GM13976 (cell line): Measurements from ENCODE around the gene RAB4A.

Experiments
- DNase-seq: peaks from one replicate; pipeline ENCODE4 v3.0.0; 2012; ENCODE audit warnings: low spot score
- in situ Hi-C: fragments of 300-500 bp; cut with MboI; formaldehyde crosslinking; loops from one replicate; pipeline ENCODE4 v1.12.0; 2022; ENCODE audit warnings: low sequenced_read_pairs, mixed read lengths, inconsistent platforms; ENCODE audit not compliant: unreplicated experiment
- TF ChIP-seq, protein P1 (sequence below): IDR thresholded peaks from 2 replicates; pipeline ENCODE4 v1.5.1; 2012; ENCODE audit warnings: borderline replicate concordance, mild to moderate bottlenecking; ENCODE audit not compliant: insufficient read depth; ENCODE audit errors: extremely low read depth, missing control alignments, control extremely low read depth

RAB4A gene

DNA sequence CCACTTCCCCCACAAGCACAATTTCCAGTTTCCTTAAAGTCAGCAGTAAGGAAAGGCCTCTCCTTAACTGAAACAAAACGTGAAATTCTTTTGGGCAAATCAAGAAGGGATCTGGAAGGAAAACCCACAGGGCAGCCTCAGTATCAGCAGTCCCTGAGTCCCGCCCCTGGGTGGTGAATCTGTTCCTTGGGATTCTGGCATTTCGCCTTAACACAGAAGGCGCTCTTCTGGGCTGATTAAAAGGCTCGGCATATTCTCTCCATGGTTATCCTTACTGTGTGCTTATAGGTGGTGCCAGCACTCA, 12.2 kb upstream of the RAB4A start:
- TF ChIP-seq, protein P1, sequence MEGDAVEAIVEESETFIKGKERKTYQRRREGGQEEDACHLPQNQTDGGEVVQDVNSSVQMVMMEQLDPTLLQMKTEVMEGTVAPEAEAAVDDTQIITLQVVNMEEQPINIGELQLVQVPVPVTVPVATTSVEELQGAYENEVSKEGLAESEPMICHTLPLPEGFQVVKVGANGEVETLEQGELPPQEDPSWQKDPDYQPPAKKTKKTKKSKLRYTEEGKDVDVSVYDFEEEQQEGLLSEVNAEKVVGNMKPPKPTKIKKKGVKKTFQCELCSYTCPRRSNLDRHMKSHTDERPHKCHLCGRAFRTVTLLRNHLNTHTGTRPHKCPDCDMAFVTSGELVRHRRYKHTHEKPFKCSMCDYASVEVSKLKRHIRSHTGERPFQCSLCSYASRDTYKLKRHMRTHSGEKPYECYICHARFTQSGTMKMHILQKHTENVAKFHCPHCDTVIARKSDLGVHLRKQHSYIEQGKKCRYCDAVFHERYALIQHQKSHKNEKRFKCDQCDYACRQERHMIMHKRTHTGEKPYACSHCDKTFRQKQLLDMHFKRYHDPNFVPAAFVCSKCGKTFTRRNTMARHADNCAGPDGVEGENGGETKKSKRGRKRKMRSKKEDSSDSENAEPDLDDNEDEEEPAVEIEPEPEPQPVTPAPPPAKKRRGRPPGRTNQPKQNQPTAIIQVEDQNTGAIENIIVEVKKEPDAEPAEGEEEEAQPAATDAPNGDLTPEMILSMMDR: no peak
- DNase-seq: no peak
- in situ Hi-C loops: loop anchor here (25.0 kb wide), 1 partner anchor 1054 kb away; no protein-coding TSS in a partner anchor

DNA sequence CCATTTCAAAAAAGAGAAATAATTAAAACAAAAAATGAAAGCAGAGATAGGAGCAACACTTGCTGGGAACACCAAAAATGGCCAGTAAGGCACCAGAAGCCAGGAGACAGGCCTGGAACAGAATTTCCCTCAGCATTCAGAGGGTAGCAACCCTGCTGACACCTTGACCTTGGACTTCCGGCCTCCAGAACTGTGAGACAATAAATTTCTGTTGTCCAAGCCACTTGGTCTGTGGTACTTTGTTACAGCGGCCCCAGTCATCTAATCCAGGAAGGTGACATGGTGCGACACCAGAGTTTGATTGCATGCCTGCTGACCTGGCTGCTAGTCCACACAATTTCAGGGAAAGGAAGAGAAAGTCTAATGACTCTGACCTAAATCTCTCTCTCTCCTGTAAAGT, 10.6 kb upstream of the RAB4A start:
- DNase-seq: no peak
- TF ChIP-seq, protein P1: no peak
- in situ Hi-C loops: loop anchor here (10.0 to 25.0 kb wide), 2 partner anchors 225 to 1052 kb away; no protein-coding TSS in a partner anchor

DNA sequence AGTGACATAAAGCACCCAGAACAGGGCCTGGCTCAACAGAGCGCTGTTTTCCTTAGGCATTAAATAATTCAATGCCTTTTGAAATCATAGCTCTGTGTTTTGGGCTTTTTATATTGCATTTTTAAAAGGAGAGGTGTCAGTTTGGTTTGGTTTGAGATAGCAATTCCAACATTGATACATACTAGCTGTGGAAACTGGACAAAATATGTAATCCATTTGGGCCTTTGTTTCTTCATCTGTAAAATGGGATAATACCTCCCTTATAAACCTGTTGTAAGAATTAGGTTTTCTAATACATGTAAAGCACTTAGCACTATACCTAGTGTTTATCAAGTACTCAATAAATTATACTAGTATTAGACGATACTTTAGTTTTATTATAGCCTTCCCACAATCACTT, 8.7 kb upstream of the RAB4A start:
- TF ChIP-seq, protein P1: no peak
- in situ Hi-C loops: loop anchor here (10.0 to 25.0 kb wide), 2 partner anchors 223 to 1050 kb away; no protein-coding TSS in a partner anchor
- DNase-seq: no peak

DNA sequence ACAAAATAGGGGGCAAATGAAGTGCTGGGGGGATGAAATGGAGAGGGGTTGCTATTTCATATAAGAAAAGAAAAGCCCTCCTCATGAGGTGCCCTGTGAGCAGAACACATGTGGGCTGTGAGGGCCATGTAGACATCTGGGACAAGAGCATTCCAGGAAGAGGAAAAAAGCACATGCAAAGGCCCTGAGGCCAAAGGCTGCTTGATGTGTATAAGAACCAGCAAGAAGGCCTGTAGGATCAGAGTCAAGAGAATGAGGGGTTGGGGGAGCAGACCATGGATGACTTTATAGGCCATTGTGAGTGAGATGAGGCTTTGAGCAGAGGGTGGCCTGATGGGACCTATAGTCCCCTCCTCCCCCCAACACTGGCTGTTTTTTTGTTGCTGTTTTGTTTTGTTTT, 7.7 kb upstream of the RAB4A start:
- in situ Hi-C loops: loop anchor here (10.0 to 25.0 kb wide), 2 partner anchors 222 to 1049 kb away; no protein-coding TSS in a partner anchor
- TF ChIP-seq, protein P1: no peak
- DNase-seq: no peak

DNA sequence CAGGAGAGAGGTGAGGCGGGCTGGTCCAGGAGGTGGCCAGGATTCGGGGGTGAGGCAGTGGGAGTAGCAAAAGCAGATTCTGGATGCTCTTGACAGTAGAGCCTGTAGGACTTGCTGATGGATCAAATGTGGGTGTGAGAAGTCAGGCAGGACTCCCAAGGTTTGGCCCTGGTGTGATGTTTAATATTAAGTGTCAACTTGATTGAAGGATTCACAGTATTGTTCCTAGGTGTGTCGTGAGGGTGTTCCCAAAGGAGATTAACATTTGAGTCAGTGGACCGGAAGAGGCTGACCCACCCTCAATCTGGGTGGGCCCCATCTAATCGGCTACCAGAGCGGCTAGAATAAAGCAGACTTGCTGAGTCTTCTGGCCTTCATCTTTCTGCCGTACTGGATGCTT, 6.8 kb upstream of the RAB4A start:
- TF ChIP-seq, protein P1: no peak
- DNase-seq: no peak
- in situ Hi-C loops: loop anchor here (10.0 to 25.0 kb wide), 2 partner anchors 221 to 1048 kb away; no protein-coding TSS in a partner anchor

DNA sequence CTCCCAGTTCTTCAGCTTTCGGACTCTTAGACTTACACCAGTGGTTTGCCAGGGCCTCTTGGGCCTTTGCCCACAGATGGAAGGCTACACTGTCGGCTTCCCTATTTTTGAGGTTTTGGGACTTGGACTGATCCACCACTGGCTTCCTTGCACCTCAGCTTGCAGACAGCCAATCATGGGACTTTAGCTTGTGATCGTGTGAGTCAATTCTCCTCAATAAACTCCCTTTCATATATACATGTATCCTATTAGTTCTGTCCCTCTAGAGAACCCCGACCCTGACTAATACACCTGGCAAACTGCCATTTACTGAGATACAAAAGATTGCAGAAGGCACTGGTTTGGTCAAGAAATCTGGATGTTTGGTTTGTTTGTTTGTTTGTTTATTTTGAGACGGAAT, 6.4 kb upstream of the RAB4A start:
- no peak for DNase-seq
- in situ Hi-C loops: loop anchor here (10.0 to 25.0 kb wide), 2 partner anchors 220 to 1048 kb away; no protein-coding TSS in a partner anchor
- TF ChIP-seq, protein P1: no peak
